ENCODE results near the gene ZNF484.
A peak's percentile ranks its signal among the peaks of the same experiment; 100 is the strongest.
"Not testable (repeated sequence)": the region's sequence is repeated elsewhere in the genome, so short reads cannot be mapped to it uniquely, and the experiment has no call there.

ZNF484 gene

GRCh38 chr9:92860867-92861266, 17.0 kb downstream of the ZNF484 start:
- DNase-seq (ENCODE audit: low spot score), result no peak

- DNase-seq (ENCODE audit: low spot score), result no peak
Measured at GRCh38 chr9:92857236-92857635, 20.6 kb downstream of the ZNF484 start.

GRCh38 chr9:92853716-92854115, 24.1 kb downstream of the ZNF484 start:
- no peak for DNase-seq (ENCODE audit: low spot score)

GRCh38 chr9:92850898-92851297, 26.9 kb downstream of the ZNF484 start:
- no peak for DNase-seq (ENCODE audit: low spot score)

- DNase-seq (ENCODE audit: low spot score), result not testable (repeated sequence)
Measured at GRCh38 chr9:92848740-92849139, 29.1 kb downstream of the ZNF484 start.

GRCh38 chr9:92846662-92847145, 31.1 kb downstream of the ZNF484 start:
- no peak for DNase-seq (ENCODE audit: low spot score)

GRCh38 chr9:92838411-92838810, 39.4 kb downstream of the ZNF484 start:
- DNase-seq (ENCODE audit: low spot score), result not testable (repeated sequence)

- DNase-seq (ENCODE audit: low spot score), result no peak
Measured at GRCh38 chr9:92837191-92837590, 40.6 kb downstream of the ZNF484 start.

GRCh38 chr9:92829420-92829819, 48.4 kb downstream of the ZNF484 start:
- DNase-seq (ENCODE audit: low spot score), result no peak

- DNase-seq (ENCODE audit: low spot score), result not testable (repeated sequence)
Measured at GRCh38 chr9:92825065-92825464, 52.8 kb downstream of the ZNF484 start.

GRCh38 chr9:92820964-92821363, 56.9 kb downstream of the ZNF484 start:
- no peak for DNase-seq (ENCODE audit: low spot score)

- not testable (repeated sequence) for DNase-seq (ENCODE audit: low spot score)
Measured at GRCh38 chr9:92819898-92820297, 57.9 kb downstream of the ZNF484 start.

GRCh38 chr9:92809629-92810326, 68.1 kb downstream of the ZNF484 start:
- not testable (repeated sequence) for DNase-seq (ENCODE audit: low spot score)

- peak; percentile 74 for DNase-seq (ENCODE audit: low spot score)
Measured at GRCh38 chr9:92808726-92809451, 68.9 kb downstream of the ZNF484 start.

GRCh38 chr9:92807757-92808725, 69.8 kb downstream of the ZNF484 start:
- DNase-seq (ENCODE audit: low spot score), result no peak

GRCh38 chr9:92807031-92807756, 70.6 kb downstream of the ZNF484 start:
- no peak for DNase-seq (ENCODE audit: low spot score)

- no peak for DNase-seq (ENCODE audit: low spot score)
Measured at GRCh38 chr9:92804727-92805126, 73.1 kb downstream of the ZNF484 start.

- DNase-seq (ENCODE audit: low spot score), result no peak
Measured at GRCh38 chr9:92798358-92798757, 79.5 kb downstream of the ZNF484 start.

GRCh38 chr9:92796337-92796804, 81.5 kb downstream of the ZNF484 start:
- DNase-seq (ENCODE audit: low spot score), result not testable (repeated sequence)

- DNase-seq (ENCODE audit: low spot score), result no peak
Measured at GRCh38 chr9:92795598-92796336, 82.1 kb downstream of the ZNF484 start.
